NT2/D1 (cell line): ENCODE measurements around the gene MYO7B.

Experiments used
- YY1 ChIP-seq: IDR thresholded peaks from 2 replicates; pipeline ENCODE4 v1.6.1; 2011; ENCODE audit not compliant: insufficient read length, insufficient read depth
- ZNF274 ChIP-seq: IDR thresholded peaks from 2 replicates; pipeline ENCODE4 v1.6.1; 2011; ENCODE audit warnings: mild to moderate bottlenecking, low read depth, low read length

- TF ChIP-seq YY1 (no peak), ZNF274 (no peak)
Measured at GRCh38 chr2:127670957-127671290, 135.4 kb downstream of the MYO7B start.
